HG02840 (cell line): ENCODE results near the gene PAIP1.
A peak's percentile ranks its signal among the peaks of the same experiment; 100 is the strongest.
"Not testable (repeated sequence)": the region's sequence is repeated elsewhere in the genome, so short reads cannot be mapped to it uniquely, and the experiment has no call there.

Experiments used
- ATAC-seq: cut with Tn5 transposase; IDR thresholded peaks from one replicate; pipeline ENCODE4 v1.9.1; 2021; ENCODE audit warnings: mild to moderate bottlenecking, moderate library complexity, moderate number of reproducible peaks; ENCODE audit not compliant: unreplicated experiment, low FRiP score

The PAIP1 gene

GRCh38 chr5:43523662-43524072 lies 33.2 kb downstream of the PAIP1 start:
- no peak for ATAC-seq

GRCh38 chr5:43520615-43521014 lies 36.3 kb downstream of the PAIP1 start:
- ATAC-seq: no peak

DNA sequence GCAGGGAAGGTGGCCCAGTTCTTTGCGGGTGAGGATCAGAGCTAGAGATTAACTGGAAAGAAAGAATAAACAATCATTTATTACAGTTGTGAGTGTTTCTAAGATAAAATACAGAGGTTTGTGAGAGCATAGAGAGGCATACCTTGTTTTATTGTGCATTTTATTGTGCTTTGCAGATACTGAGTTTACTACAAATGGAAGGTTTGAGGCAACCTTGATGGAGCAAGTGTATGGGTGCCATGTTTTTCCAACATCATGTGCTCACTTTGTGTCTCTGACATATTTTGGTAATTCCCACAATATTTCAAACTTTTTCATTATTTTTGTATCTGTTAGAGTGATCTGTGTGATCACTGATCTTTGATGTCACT lies 41.2 kb downstream of the PAIP1 start:
- ATAC-seq: no peak

DNA sequence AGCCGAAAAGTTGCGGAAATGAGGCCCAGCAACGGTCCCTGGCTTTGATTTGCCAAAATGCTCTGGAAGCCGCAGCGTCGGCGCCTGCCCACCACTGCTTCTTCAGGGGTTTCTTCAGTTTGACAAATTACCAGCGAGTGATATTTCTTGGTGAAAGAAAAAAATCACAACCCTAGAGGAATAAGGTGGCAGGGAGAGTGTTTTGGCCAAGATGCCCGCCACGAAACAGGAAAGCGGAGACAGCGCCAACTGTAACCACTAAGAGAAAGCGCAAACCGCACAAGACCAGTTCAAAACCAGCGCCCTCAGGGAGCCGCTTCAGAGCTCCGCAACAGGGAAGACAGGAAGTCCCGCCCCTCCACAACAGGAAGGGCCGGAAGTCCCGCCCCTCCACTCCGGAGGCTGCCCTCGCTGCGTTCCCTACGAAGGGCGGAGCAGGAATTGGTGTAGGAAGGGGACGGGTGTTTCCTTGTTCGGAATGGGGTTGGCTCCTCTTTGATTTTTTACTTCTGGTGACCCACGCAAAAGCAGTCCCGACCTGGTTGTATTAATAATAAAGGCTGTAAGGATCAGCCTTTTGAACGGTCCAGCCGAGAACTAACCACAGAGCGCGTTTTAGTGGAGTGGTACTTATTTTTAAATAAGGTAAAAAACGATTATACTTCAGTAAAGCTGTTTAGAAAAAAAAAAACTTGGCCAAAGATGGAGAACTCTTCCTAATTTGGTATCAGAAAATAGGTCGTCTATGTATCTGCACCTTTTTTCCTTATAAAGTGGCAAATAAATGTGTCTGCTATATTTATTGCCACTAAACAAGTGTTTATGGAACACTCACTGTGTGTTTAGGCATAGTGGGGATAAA lies 41.8 kb downstream of the PAIP1 start, which contains the start of gene C5orf34:
Gene C5orf34 (minus strand): TSS at position 333 of the 862 bp plus-strand sequence. CDS start 5,809 bp downstream, outside the sequence.
- peak; percentile 98 for ATAC-seq

GRCh38 chr5:43514471-43514815 lies 42.4 kb downstream of the PAIP1 start:
- peak; percentile 20 for ATAC-seq

GRCh38 chr5:43514025-43514424 lies 42.9 kb downstream of the PAIP1 start:
- ATAC-seq: no peak

- not testable (repeated sequence) for ATAC-seq
Measured at GRCh38 chr5:43511062-43511461, 45.8 kb downstream of the PAIP1 start.

DNA sequence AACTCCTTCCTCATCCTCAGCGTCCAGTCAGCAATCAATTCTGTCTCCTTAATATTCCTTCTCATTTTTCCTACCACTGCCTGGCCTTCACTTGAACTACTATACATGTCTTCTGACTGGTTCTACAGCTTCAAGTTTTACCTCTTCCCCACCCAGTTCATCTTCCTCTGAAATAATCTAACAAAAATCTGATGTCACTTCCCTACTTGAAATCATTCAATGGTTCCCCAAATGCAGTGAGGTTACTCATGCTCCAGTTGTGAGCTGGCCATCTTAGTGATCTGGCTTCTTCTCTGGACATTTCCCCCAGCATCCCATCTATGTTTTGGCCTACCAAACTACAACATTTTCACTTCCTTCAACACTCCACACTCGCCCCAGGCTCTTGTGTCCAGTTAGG lies 58.3 kb downstream of the PAIP1 start:
- ATAC-seq: no peak

GRCh38 chr5:43497311-43498104 lies 59.4 kb downstream of the PAIP1 start:
- no peak for ATAC-seq

DNA sequence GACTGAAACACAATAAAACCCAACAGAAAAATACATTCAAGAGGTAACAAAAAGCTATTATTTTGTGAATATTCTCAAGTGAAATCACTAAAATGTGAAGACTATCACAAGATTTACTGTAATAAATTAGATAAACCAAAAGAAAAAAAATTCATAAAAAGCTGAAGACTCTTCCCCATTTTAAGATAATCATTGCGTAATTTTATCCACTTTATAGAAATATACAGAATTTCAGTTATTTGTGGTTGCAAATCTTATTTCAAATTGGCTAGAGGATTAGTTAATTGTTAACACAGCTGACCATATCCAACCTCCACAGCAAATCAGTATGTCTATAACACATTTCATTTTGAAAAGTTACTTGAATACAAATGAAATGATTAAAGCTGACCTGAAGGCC lies 65.6 kb downstream of the PAIP1 start:
- no peak for ATAC-seq

DNA sequence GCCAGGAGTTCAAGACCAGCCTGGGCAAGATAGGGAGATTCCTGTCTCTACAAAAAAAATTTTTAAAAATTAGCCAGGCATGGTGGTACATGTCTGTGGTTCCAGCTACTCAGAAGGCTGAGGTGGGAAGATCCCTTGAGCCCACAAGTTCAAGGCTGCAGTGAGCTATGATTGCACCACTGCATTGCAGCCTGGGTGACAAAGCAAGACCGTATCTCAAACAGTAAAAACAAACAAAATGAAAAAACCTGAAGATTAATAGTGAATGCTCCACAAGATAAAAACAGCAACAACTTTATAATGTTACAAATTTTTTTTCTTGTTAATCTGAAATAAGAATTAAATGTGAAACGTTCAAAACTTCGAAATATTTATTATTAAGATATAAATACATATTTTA lies 70.5 kb downstream of the PAIP1 start:
- no peak for ATAC-seq

- ATAC-seq: no peak
Measured at GRCh38 chr5:43485406-43485805, 71.5 kb downstream of the PAIP1 start.

DNA sequence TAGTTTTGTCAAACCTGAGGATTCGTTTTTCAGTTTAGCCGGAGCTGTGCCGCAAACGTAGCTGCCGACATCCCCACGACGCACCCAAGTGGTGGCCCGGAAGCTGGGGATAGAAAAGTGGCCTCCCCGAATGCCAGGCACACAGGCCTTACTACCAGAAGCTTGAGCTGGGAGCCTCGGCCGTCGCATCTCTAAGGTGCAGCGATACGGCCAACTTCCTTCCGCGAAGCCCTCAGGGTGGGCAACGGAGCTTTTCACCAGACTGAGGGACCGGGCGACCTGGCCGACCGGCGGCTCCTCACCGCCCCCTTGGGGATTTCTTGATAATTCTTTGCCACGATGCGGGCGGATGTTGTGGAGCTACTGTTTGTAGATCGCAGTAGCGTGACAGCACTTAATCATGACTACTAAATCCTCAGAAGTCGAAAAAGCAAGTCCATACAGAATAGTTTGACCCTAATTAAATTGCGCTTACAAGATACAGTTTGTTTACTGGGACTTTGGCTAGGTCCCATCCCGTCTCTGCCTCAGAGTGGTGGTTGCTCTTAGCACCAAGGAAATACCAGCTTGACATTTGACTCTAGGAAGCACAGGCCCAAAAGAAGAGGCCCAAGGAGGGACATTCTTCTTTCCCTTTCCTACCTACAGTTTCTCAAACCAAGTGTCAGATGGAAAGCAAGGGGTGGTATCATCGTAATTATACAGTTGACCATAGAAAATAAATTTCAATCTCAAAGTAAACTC lies 72.6 kb downstream of the PAIP1 start:
- peak; percentile 78 for ATAC-seq

- ATAC-seq: peak; percentile 86
Measured at GRCh38 chr5:43483298-43484105, 73.4 kb downstream of the PAIP1 start, which contains the start of gene TMEM267. Gene TMEM267, minus strand, starts transcription at chr5:43483865. Its CDS starts 29,896 bp downstream, at chr5:43453969.

DNA sequence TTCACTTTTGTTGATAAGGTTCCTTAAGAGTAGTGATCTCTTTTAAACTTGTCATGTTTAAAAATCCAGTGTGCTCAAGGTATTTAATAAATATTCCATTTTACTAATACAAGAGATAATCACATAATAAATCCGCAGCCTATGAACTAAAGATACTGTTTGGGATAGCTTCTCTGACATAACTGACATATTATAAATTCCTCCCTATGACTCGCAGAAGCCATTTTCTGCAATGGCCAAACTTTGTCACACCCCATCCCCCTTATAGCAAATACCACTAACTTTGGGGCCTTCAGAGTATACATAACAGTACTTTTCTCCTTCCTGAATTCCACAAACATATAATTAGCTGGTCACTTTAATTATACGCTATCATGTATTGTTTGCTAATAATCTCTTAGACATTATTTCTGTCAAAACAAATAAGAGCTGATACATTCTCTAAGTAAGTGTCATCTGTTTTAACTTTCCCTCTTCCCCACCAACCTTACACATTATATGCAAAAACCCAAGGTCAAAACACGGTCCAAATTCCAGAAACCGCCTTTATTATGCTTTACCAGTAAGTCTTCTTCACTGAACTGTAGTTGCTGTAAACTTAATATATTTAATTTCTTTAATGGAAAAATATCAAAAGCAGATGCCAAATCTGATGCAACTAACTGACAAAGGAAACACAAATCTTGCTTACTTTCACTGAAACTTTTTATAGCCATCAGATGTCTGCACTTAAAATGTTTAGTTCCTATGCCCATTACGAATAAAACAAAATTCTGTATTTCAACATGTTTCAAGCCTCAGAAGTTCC lies 74.2 kb downstream of the PAIP1 start:
- no peak for ATAC-seq
